Cardiac muscle cell (in vitro differentiated cells and primary cell): ENCODE results near the gene TTPAL. TPM values are rescaled to one million over a fixed set of nuclear protein-coding genes. Genes with fewer than 3 reads are reported as not detected.

ENCODE experiments used
- DNase-seq, 2 donors: peaks; one replicate each; pipeline versions ENCODE4 v3.0.0 to v3.0.0-alpha.2; 2010 to 2017; ENCODE audit warnings: low read depth in 1 of 2, low spot score in 1 of 2
- H3K27ac ChIP-seq: fragments of 200-600 bp; sonication (generic); 2 replicates; pipeline ENCODE4 v1.5.1; 2016
- H3K27me3 ChIP-seq: fragments of 200-600 bp; sonication (generic); 2 replicates; pipeline ENCODE4 v1.6.0; 2016; ENCODE audit warnings: control low read depth
- H3K36me3 ChIP-seq: fragments of 200-600 bp; sonication (generic); 2 replicates; pipeline ENCODE4 v1.5.1; 2016; ENCODE audit warnings: control low read depth
- H3K4me1 ChIP-seq: fragments of 200-600 bp; sonication (generic); 2 replicates; pipeline ENCODE4 v1.8.1; 2017; ENCODE audit warnings: low read depth, mild to moderate bottlenecking, mixed run types
- H3K4me3 ChIP-seq: fragments of 200-600 bp; sonication (generic); 2 replicates; pipeline ENCODE4 v1.5.1; 2016; ENCODE audit warnings: mild to moderate bottlenecking
- H3K9me3 ChIP-seq: fragments of 200-600 bp; sonication (generic); 2 replicates; pipeline ENCODE4 v1.5.1; 2017; ENCODE audit warnings: low read depth, mild to moderate bottlenecking, control low read depth
- polyA plus RNA-seq: library from polyadenylated mRNA; unstranded; fragments of >200 nt; fragmentation: Nextera tagmentation; extraction: Ambion mirVana; gene quantifications from 2 replicates; pipeline ENCODE4 v1.2.1, GENCODE V29; 2016
- total RNA-seq: library from RNA; depleted of rRNA; stranded (reverse); fragments of >200 nt; gene quantifications from 2 replicates; pipeline ENCODE4 v1.2.3, GENCODE V29; 2016
- TF ChIP-seq, protein P1 (sequence below): IDR thresholded peaks from 2 replicates; pipeline ENCODE4 v1.5.1; 2012; ENCODE audit warnings: low read depth, mild to moderate bottlenecking, low read length

The TTPAL gene
- total and polyA plus RNA-seq, 2 experiments from 2014 or later, result 6.1 to 9.8 TPM

DNA sequence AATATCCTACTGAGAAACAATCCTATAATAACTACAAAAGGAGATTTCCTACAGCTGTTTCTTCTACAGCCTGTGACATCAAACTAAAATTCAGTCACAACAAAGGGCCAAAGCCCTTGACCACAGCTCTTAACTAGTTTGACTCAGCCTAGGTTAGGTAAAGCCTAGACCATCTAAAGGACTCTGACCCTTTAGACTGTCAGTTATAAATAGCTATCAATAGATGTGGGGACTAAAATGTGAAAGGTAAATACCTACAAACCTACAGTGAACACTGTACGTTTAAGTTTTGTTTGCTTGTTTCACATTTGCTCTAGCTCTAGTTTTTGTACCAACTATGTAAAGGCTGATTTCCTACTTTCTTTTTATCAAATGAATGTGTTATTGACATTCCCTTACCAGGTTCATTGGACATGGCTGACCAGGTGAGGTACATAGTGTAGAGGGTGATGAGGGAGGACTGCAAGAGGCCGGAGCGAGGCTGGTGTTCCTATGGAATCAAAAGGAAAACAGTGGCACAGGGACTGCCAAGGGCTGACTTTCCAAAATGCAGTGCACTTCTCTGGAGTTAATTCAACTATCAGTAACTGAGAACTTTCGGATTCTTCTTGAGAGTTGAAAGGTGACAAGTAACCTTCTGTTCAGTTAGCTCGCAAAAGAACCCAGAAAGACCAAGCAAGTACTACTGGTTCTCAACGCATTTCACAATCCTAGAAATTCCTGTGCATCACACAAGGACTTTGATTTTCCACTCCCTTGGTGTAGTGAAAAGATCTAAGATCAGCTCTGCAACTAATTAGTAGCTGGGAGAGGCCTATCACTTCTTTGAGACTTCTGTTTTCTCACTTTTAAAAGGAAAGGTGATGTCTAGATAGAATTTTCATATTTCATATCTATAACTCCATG, 29.0 kb downstream of the TTPAL start:
- no peaks in the 10 kb centered on the region for H3K27me3 ChIP-seq
- TF ChIP-seq, protein P1, sequence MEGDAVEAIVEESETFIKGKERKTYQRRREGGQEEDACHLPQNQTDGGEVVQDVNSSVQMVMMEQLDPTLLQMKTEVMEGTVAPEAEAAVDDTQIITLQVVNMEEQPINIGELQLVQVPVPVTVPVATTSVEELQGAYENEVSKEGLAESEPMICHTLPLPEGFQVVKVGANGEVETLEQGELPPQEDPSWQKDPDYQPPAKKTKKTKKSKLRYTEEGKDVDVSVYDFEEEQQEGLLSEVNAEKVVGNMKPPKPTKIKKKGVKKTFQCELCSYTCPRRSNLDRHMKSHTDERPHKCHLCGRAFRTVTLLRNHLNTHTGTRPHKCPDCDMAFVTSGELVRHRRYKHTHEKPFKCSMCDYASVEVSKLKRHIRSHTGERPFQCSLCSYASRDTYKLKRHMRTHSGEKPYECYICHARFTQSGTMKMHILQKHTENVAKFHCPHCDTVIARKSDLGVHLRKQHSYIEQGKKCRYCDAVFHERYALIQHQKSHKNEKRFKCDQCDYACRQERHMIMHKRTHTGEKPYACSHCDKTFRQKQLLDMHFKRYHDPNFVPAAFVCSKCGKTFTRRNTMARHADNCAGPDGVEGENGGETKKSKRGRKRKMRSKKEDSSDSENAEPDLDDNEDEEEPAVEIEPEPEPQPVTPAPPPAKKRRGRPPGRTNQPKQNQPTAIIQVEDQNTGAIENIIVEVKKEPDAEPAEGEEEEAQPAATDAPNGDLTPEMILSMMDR, result no peak
- peaks cover 12% of the 10 kb centered on the region for H3K4me1 ChIP-seq
- H3K27ac ChIP-seq, result no peak overlapping the region
- H3K36me3 ChIP-seq, result peaks cover 85% of the 10 kb centered on the region
- H3K4me3 ChIP-seq, result no peak overlapping the region
- no peak for DNase-seq
- H3K9me3 ChIP-seq, result no peaks in the 10 kb centered on the region

DNA sequence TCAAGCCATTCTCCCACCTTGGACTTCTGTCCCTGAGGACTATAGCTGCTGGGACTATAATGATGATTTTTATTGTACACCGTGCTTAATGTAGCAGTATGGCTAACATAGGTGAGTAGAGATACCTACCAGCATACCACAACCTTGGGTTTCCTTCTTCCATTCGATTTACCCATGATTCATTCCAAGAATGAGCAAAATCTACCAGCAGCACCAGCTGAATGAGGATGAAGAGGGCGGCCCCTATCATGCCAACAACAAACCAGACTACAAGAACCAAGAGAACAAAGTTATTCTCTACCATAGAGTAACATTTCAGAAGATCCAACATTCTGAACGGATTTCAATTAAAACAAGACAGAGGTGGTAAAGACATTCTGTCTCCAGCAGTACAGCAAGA, 34.1 kb downstream of the TTPAL start:
- Histone ChIP-seq H3K4me3 (no peak overlapping the region), H3K4me1 (no peaks in the 10 kb centered on the region), H3K27ac (no peak overlapping the region), H3K27me3 (no peaks in the 10 kb centered on the region), H3K36me3 (peaks cover 74% of the 10 kb centered on the region), H3K9me3 (no peaks in the 10 kb centered on the region)
- DNase-seq, result no peak
- TF ChIP-seq, protein P1, result no peak

- no peak for DNase-seq
- no peaks in the 10 kb centered on the region for H3K9me3 ChIP-seq
Measured at GRCh38 chr20:44513871-44514270, 38.2 kb downstream of the TTPAL start.

GRCh38 chr20:44516491-44516890, 40.8 kb downstream of the TTPAL start:
- no peak for DNase-seq
- no peak overlapping the region for H3K27ac ChIP-seq
- no peaks in the 10 kb centered on the region for H3K27me3 ChIP-seq
- H3K36me3 ChIP-seq, result peaks cover 16% of the 10 kb centered on the region
- H3K4me3 ChIP-seq, result no peak overlapping the region
- TF ChIP-seq, protein P1, result no peak
- no peaks in the 10 kb centered on the region for H3K9me3 ChIP-seq
- peaks cover 5% of the 10 kb centered on the region for H3K4me1 ChIP-seq

More at GRCh38 chr20:44513871-44514270, 38.2 kb downstream of the TTPAL start:
- Histone ChIP-seq H3K4me3 (no peak overlapping the region), H3K27me3 (no peaks in the 10 kb centered on the region), H3K27ac (no peak overlapping the region), H3K4me1 (no peaks in the 10 kb centered on the region), H3K36me3 (peaks cover 42% of the 10 kb centered on the region)
- TF ChIP-seq, protein P1, result no peak

DNA sequence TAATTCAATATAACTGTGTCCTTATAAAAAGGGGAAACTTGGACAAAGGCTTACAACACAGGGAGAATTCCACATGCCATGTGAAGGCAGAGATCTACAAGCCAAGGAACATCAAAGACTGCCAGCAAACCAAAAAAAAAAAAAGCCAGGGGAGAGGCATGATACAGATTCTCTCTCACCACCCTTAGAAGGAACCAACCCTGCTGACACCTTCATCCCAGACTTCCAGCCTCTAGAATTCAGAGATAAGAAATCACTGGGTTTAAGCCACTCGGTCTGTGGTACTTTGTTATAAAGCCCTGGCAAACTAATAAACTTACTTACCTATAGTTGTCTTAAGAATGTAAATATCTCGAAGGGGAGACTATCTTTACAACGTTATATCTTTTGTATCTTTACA, 41.8 kb downstream of the TTPAL start:
- H3K27ac ChIP-seq, result no peak overlapping the region
- TF ChIP-seq, protein P1, result no peak
- peaks cover 12% of the 10 kb centered on the region for H3K36me3 ChIP-seq
- H3K4me1 ChIP-seq, result peaks cover 5% of the 10 kb centered on the region
- H3K4me3 ChIP-seq, result no peak overlapping the region
- H3K9me3 ChIP-seq, result no peaks in the 10 kb centered on the region
- DNase-seq, result no peak
- H3K27me3 ChIP-seq, result no peaks in the 10 kb centered on the region
